CD14-positive monocyte (primary cell): ENCODE measurements around the gene SGK2. TPM values are rescaled to one million over a fixed set of nuclear protein-coding genes. Genes with fewer than 3 reads are reported as not detected.

Experiments used
- DNase-seq, 3 donors: peaks; one replicate each; pipeline ENCODE4 v3.0.0-alpha.2; 2011 to 2022
- H2AFZ ChIP-seq: 2 replicates; pipeline ENCODE4 v1.6.0; 2012; ENCODE audit warnings: mild to moderate bottlenecking, low read depth, low read length, inconsistent platforms; ENCODE audit not compliant: insufficient read depth, poor library complexity, severe bottlenecking
- H3K27ac ChIP-seq, 2 donors: 1 replicate in 1 of 2; 2 replicates in 1 of 2; pipeline ENCODE4 v1.5.1; 2012 to 2013; ENCODE audit warnings: low read length in 2 of 2, control low read depth in 1 of 2, inconsistent platforms in 1 of 2, low read depth in 1 of 2, mild to moderate bottlenecking in 1 of 2
- H3K27me3 ChIP-seq, 2 donors: one replicate each; pipeline versions ENCODE4 v1.6.0 to v1.6.1; 2011 to 2013; ENCODE audit warnings: low read length in 2 of 2; ENCODE audit not compliant: control insufficient read depth in 2 of 2, insufficient read depth in 2 of 2
- H3K36me3 ChIP-seq, 2 donors: replicated peaks in 1 of 2; 1 replicate in 1 of 2; 2 replicates in 1 of 2; pipeline versions ENCODE4 v1.5.1 to v1.6.1; 2012 to 2013; ENCODE audit warnings: low read length in 2 of 2, control low read depth in 1 of 2, inconsistent platforms in 1 of 2, mild to moderate bottlenecking in 1 of 2; ENCODE audit not compliant: insufficient read depth in 2 of 2, control insufficient read depth in 1 of 2
- H3K4me1 ChIP-seq, 2 donors: 1 replicate in 1 of 2; 2 replicates in 1 of 2; pipeline versions ENCODE4 v1.5.1 to v1.6.1; 2012 to 2013; ENCODE audit warnings: low read length in 2 of 2, control low read depth in 1 of 2, inconsistent platforms in 1 of 2, mild to moderate bottlenecking in 1 of 2, moderate library complexity in 1 of 2; ENCODE audit not compliant: insufficient read depth in 2 of 2, control insufficient read depth in 1 of 2
- H3K4me2 ChIP-seq: replicated peaks from 2 replicates; pipeline ENCODE3; 2012; ENCODE audit warnings: low read length, moderate library complexity, mild to moderate bottlenecking; ENCODE audit not compliant: poor library complexity, severe bottlenecking; ENCODE audit errors: extremely low read depth
- H3K4me3 ChIP-seq, 3 experiments: fragments of 200-600 bp in 1 of 3; sonication (generic) in 1 of 3; replicated peaks in 1 of 3; 1 replicate in 2 of 3; 2 replicates in 1 of 3; pipeline ENCODE4 v1.5.1; 2011 to 2013; ENCODE audit warnings: low read length in 3 of 3, mild to moderate bottlenecking in 3 of 3, control low read depth in 2 of 3, low read depth in 2 of 3, inconsistent platforms in 1 of 3, moderate library complexity in 1 of 3
- H3K79me2 ChIP-seq: 2 replicates; pipeline ENCODE4 v1.6.0; 2012; ENCODE audit warnings: mild to moderate bottlenecking, control low read depth, inconsistent platforms, low read length, moderate library complexity; ENCODE audit not compliant: insufficient read depth
- H3K9ac ChIP-seq: 2 replicates; pipeline ENCODE4 v1.6.0; 2017; ENCODE audit warnings: low read length, mild to moderate bottlenecking; ENCODE audit not compliant: insufficient read depth, poor library complexity, severe bottlenecking
- H3K9me3 ChIP-seq, 2 donors: replicated peaks in 1 of 2; 1 replicate in 1 of 2; 2 replicates in 1 of 2; pipeline versions ENCODE4 v1.5.1 to v1.6.1; 2012 to 2013; ENCODE audit warnings: low read length in 2 of 2, control low read depth in 1 of 2; ENCODE audit not compliant: control insufficient read depth in 1 of 2, insufficient read depth in 1 of 2
- H4K20me1 ChIP-seq: 2 replicates; pipeline ENCODE4 v1.6.0; 2012; ENCODE audit warnings: mild to moderate bottlenecking, low read length, control low read depth, moderate library complexity; ENCODE audit not compliant: insufficient read depth
- H3K27ac Mint-ChIP-seq, 7 donors: one replicate each; pipeline ENCODE4 v1.8.0; 2020; ENCODE audit warnings: mild to moderate bottlenecking in 7 of 7, mixed read lengths in 7 of 7, moderate library complexity in 6 of 7, inconsistent platforms in 2 of 7
- H3K27me3 Mint-ChIP-seq, 3 donors: one replicate each; pipeline ENCODE4 v1.8.0; 2021 to 2022; ENCODE audit warnings: low read depth in 3 of 3, mild to moderate bottlenecking in 3 of 3, mixed read lengths in 3 of 3, moderate library complexity in 3 of 3, inconsistent platforms in 1 of 3
- H3K36me3 Mint-ChIP-seq, 2 donors: one replicate each; pipeline ENCODE4 v1.8.0; 2020; ENCODE audit warnings: mixed read lengths in 2 of 2, inconsistent platforms in 1 of 2, mild to moderate bottlenecking in 1 of 2
- H3K4me1 Mint-ChIP-seq: one replicate; pipeline ENCODE4 v1.8.0; 2020; ENCODE audit warnings: mild to moderate bottlenecking, mixed read lengths
- H3K4me3 Mint-ChIP-seq, 2 donors: one replicate each; pipeline ENCODE4 v1.8.0; 2020; ENCODE audit warnings: mild to moderate bottlenecking in 2 of 2, mixed read lengths in 2 of 2, moderate library complexity in 1 of 2
- H3K9me3 Mint-ChIP-seq, 7 donors: one replicate each; pipeline ENCODE4 v1.8.0; 2020 to 2022; ENCODE audit warnings: mixed read lengths in 7 of 7, mild to moderate bottlenecking in 6 of 7, moderate library complexity in 6 of 7, inconsistent platforms in 2 of 7
- WGBS: methylation state at CpG from one replicate; pipeline ENCODE4 v1.1.5; 2013; ENCODE audit warnings: missing lambda C conversion rate; ENCODE audit not compliant: insufficient coverage; 5-methylcytosine and 5-hydroxymethylcytosine counted together
- intact Hi-C, 2 donors: fragments of 100-400 bp; cut with micrococcal nuclease; formaldehyde crosslinking; loops; one replicate each; pipeline versions ENCODE4 v1.15.0 to v1.15.1; 2023
- polyA plus RNA-seq, 3 donors: library from polyadenylated mRNA; depleted of rRNA in 1 of 3; unstranded in 2 of 3; stranded (reverse) in 1 of 3; fragments of 300-500 nt in 2 of 3; fragments of >200 nt in 1 of 3; fragmentation: Illumina TruSeq in 2 of 3; gene quantifications; 1 replicate in 2 of 3; 2 replicates in 1 of 3; pipeline ENCODE4 v1.2.3, GENCODE V29; 2012 to 2021
- TF ChIP-seq, protein P1 (sequence below): fragments of 200-600 bp; IDR thresholded peaks from one replicate; pipeline ENCODE4 v1.8.0; 2022; ENCODE audit warnings: antibody characterized with exemption, mild to moderate bottlenecking

SGK2 gene
- polyA plus RNA-seq, 3 donors, result 0.17 TPM; not detected in 2

DNA sequence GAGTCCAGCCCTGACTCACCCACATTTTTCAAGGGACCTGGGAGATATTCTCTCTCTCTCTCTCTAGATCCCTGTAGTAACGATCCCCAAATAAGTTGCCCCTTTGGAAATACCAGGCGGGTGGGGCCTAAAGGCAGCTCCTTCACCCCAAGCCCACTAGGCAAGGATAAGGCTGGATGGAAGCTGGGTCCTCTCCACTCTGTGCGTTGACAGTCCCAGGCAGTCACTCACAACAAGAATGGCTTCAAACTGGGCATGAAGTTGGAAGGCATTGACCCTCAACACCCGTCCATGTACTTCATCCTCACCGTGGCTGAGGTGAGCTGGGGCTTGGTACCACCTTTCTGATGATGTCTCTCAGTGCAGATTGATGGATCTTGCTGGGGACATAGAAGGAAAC, 29.8 kb upstream of the SGK2 start:
- H2AFZ ChIP-seq, result no peak overlapping the region
- no peaks in the 10 kb centered on the region for H3K4me1 ChIP-seq
- H3K36me3 Mint-ChIP-seq, result peaks cover 2% of the 10 kb centered on the region in 2 donors
- no peak overlapping the region for H3K4me3 ChIP-seq
- H4K20me1 ChIP-seq, result no peaks in the 10 kb centered on the region
- H3K4me3 Mint-ChIP-seq, result no peak overlapping the region
- H3K4me1 Mint-ChIP-seq, result no peaks in the 10 kb centered on the region
- intact Hi-C loops, result no loop called here
- no peaks in the 10 kb centered on the region for H3K36me3 ChIP-seq
- H3K27me3 ChIP-seq, result no peaks in the 10 kb centered on the region
- H3K9ac ChIP-seq, result no peak overlapping the region
- no peak overlapping the region for H3K27ac ChIP-seq
- DNase-seq, result no peak
- H3K27me3 Mint-ChIP-seq, result peaks cover 0 to 13% (median 0%) of the 10 kb centered on the region in 3 donors
- H3K27ac Mint-ChIP-seq, result no peak overlapping the region
- H3K79me2 ChIP-seq, result no peaks in the 10 kb centered on the region
- TF ChIP-seq, protein P1, sequence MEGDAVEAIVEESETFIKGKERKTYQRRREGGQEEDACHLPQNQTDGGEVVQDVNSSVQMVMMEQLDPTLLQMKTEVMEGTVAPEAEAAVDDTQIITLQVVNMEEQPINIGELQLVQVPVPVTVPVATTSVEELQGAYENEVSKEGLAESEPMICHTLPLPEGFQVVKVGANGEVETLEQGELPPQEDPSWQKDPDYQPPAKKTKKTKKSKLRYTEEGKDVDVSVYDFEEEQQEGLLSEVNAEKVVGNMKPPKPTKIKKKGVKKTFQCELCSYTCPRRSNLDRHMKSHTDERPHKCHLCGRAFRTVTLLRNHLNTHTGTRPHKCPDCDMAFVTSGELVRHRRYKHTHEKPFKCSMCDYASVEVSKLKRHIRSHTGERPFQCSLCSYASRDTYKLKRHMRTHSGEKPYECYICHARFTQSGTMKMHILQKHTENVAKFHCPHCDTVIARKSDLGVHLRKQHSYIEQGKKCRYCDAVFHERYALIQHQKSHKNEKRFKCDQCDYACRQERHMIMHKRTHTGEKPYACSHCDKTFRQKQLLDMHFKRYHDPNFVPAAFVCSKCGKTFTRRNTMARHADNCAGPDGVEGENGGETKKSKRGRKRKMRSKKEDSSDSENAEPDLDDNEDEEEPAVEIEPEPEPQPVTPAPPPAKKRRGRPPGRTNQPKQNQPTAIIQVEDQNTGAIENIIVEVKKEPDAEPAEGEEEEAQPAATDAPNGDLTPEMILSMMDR, result no peak
- H3K9me3 ChIP-seq, result no peaks in the 10 kb centered on the region
- H3K4me2 ChIP-seq, result no peak overlapping the region
- H3K9me3 Mint-ChIP-seq, result peaks cover 0 to 1% (median 0%) of the 10 kb centered on the region in 7 donors
- 100% methylated on average over 1 of the region's 5 CpGs for WGBS

DNA sequence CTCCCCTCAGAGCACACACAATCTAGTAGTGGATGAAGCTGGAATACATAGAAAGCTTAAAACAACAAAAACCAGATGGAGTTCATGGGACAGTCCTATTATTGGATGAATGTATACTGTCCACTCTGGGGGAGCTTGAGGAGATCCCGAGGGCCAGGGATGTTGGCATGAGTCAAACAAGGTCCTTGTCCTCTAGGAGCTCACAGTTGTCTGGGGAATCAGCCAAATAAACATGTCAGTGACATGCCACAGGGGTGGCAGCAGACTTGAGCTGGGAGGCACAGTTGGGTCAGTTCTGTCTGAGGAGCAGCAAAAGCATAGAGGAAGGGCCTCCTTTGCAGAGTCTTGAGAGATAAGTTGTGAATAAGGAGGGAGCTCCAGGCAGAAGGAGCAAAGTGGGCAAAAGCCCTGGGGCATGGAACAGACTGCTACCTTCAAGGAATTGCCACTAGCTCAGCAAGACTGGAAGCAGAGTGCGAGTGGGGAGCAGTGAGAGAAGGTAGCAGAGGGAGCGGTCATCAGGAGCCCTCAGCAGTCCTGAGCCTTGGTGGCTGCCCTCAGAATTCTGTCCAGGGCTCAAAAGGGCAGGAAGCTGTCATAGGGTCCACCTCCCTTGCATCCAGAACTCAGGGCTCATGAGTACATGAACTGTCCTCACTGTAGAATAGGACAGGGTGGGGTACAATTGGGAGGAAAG, 29.2 kb upstream of the SGK2 start:
- Mint-ChIP-seq H3K36me3 (peaks cover 2 to 3% of the 10 kb centered on the region in 2 donors), H3K4me1 (no peaks in the 10 kb centered on the region), H3K4me3 (no peak overlapping the region), H3K9me3 (peaks cover 0 to 1% (median 0%) of the 10 kb centered on the region in 7 donors), H3K27me3 (peaks cover 0 to 13% (median 0%) of the 10 kb centered on the region in 3 donors), H3K27ac (no peak overlapping the region)
- H2AFZ ChIP-seq, result no peak overlapping the region
- intact Hi-C loops, result loop anchor here (10.0 kb wide), 2 partner anchors 165 to 555 kb away; no protein-coding TSS in a partner anchor
- H3K9ac ChIP-seq, result no peak overlapping the region
- no peaks in the 10 kb centered on the region for H3K4me1 ChIP-seq
- no peak overlapping the region for H3K4me2 ChIP-seq
- no peak for DNase-seq
- no peaks in the 10 kb centered on the region for H3K9me3 ChIP-seq
- H3K4me3 ChIP-seq, result no peak overlapping the region
- TF ChIP-seq, protein P1, result no peak
- H3K79me2 ChIP-seq, result no peaks in the 10 kb centered on the region
- H4K20me1 ChIP-seq, result no peaks in the 10 kb centered on the region
- no peaks in the 10 kb centered on the region for H3K36me3 ChIP-seq
- H3K27ac ChIP-seq, result no peak overlapping the region
- no peaks in the 10 kb centered on the region for H3K27me3 ChIP-seq
- WGBS, result 93% methylated on average over 3 of the region's 3 CpGs
